Ishikawa (cell line): Measurements from ENCODE around the gene CHRNA1.

ENCODE experiments used
- CREB1 ChIP-seq: IDR thresholded peaks from 2 replicates; pipeline ENCODE4 v1.6.1; 2012; ENCODE audit warnings: low read depth
- EP300 ChIP-seq: IDR thresholded peaks from 2 replicates; pipeline ENCODE4 v1.6.1; 2012; ENCODE audit warnings: borderline replicate concordance
- NFIC ChIP-seq: IDR thresholded peaks from 2 replicates; pipeline ENCODE4 v1.6.1; 2012
- RAD21 ChIP-seq: IDR thresholded peaks from 2 replicates; pipeline ENCODE4 v1.6.1; 2012; ENCODE audit warnings: low read depth
- TAF1 ChIP-seq: IDR thresholded peaks from 2 replicates; pipeline ENCODE4 v1.6.1; 2012; ENCODE audit warnings: low read depth, mild to moderate bottlenecking
- TF ChIP-seq, protein P1 (sequence below): IDR thresholded peaks from 2 replicates; pipeline ENCODE4 v1.6.1; 2012; ENCODE audit warnings: low read depth, mild to moderate bottlenecking

DNA sequence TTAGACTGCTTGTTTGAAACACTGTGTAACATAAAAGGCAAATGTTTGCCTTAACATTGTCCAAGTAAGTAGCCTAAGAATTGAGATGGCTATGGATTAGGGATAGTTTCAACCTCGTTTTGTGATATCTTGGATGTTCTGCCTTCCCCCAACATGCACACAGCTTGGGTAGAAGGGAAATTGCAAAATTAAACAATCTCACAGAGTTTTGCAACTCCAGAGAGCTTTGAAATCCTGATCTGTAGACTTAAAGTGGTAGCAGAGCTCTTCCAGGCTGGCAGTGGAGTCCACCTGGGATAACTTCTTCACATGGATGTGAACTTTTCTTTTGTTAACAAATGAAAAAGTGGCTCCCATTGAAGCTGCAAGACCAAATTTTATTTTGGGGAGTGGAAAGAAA, 59.6 kb downstream of the CHRNA1 start:
- TF ChIP-seq, protein P1, sequence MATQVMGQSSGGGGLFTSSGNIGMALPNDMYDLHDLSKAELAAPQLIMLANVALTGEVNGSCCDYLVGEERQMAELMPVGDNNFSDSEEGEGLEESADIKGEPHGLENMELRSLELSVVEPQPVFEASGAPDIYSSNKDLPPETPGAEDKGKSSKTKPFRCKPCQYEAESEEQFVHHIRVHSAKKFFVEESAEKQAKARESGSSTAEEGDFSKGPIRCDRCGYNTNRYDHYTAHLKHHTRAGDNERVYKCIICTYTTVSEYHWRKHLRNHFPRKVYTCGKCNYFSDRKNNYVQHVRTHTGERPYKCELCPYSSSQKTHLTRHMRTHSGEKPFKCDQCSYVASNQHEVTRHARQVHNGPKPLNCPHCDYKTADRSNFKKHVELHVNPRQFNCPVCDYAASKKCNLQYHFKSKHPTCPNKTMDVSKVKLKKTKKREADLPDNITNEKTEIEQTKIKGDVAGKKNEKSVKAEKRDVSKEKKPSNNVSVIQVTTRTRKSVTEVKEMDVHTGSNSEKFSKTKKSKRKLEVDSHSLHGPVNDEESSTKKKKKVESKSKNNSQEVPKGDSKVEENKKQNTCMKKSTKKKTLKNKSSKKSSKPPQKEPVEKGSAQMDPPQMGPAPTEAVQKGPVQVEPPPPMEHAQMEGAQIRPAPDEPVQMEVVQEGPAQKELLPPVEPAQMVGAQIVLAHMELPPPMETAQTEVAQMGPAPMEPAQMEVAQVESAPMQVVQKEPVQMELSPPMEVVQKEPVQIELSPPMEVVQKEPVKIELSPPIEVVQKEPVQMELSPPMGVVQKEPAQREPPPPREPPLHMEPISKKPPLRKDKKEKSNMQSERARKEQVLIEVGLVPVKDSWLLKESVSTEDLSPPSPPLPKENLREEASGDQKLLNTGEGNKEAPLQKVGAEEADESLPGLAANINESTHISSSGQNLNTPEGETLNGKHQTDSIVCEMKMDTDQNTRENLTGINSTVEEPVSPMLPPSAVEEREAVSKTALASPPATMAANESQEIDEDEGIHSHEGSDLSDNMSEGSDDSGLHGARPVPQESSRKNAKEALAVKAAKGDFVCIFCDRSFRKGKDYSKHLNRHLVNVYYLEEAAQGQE = no peak
- TF ChIP-seq RAD21 (no peak), EP300 (no peak), CREB1 (no peak), TAF1 (no peak), NFIC (no peak)
